Mesendoderm (in vitro differentiated cells): ENCODE results near the gene EIF1AD.

ENCODE experiments used
- DNase-seq: peaks from one replicate; pipeline ENCODE4 v3.0.0; 2013
- H2AK5ac ChIP-seq: 2 replicates; pipeline ENCODE4 v1.6.1; 2013; ENCODE audit warnings: low read length, inconsistent platforms
- H2BK120ac ChIP-seq: 2 replicates; pipeline ENCODE4 v1.6.1; 2013; ENCODE audit warnings: low read depth, mild to moderate bottlenecking, low read length, moderate library complexity, mixed read lengths
- H2BK15ac ChIP-seq: replicated peaks from 2 replicates; pipeline ENCODE4 v1.6.1; 2013; ENCODE audit warnings: low read depth, mild to moderate bottlenecking, moderate library complexity
- H2BK5ac ChIP-seq: 2 replicates; pipeline ENCODE4 v1.6.1; 2013; ENCODE audit warnings: low read length, inconsistent platforms
- H3K18ac ChIP-seq: 2 replicates; pipeline ENCODE4 v1.6.1; 2013; ENCODE audit warnings: mild to moderate bottlenecking, low read length, mixed read lengths
- H3K23ac ChIP-seq: one replicate; pipeline ENCODE4 v1.6.1; 2013; ENCODE audit warnings: low read length
- H3K27ac ChIP-seq: 2 replicates; pipeline ENCODE4 v1.5.1; 2013; ENCODE audit warnings: low read depth, mild to moderate bottlenecking, inconsistent platforms, low read length, moderate library complexity
- H3K27me3 ChIP-seq: 2 replicates; pipeline ENCODE4 v1.6.1; 2013; ENCODE audit warnings: low read length, control low read depth, mild to moderate bottlenecking, inconsistent platforms; ENCODE audit not compliant: insufficient read depth, poor library complexity
- H3K36me3 ChIP-seq: 2 replicates; pipeline ENCODE4 v1.6.1; 2013; ENCODE audit warnings: low read length, inconsistent platforms; ENCODE audit not compliant: control insufficient read depth, insufficient read depth
- H3K4ac ChIP-seq: one replicate; pipeline ENCODE4 v1.6.1; 2013; ENCODE audit warnings: low read depth, mild to moderate bottlenecking, low read length, moderate library complexity
- H3K4me1 ChIP-seq: 2 replicates; pipeline ENCODE4 v1.6.1; 2013; ENCODE audit warnings: low read depth, low read length, inconsistent platforms; ENCODE audit not compliant: control insufficient read depth
- H3K4me2 ChIP-seq: 2 replicates; pipeline ENCODE4 v1.6.1; 2013; ENCODE audit warnings: low read length
- H3K4me3 ChIP-seq: 2 replicates; pipeline ENCODE4 v1.5.1; 2013; ENCODE audit warnings: mild to moderate bottlenecking, low read length
- H3K56ac ChIP-seq: one replicate; pipeline ENCODE4 v1.6.1; 2013; ENCODE audit warnings: low read length
- H3K79me1 ChIP-seq: 2 replicates; pipeline ENCODE4 v1.6.1; 2013; ENCODE audit warnings: low read length, inconsistent platforms
- H3K79me2 ChIP-seq: 2 replicates; pipeline ENCODE4 v1.6.1; 2013; ENCODE audit warnings: mild to moderate bottlenecking, low read length; ENCODE audit not compliant: control insufficient read depth, insufficient read depth
- H3K9ac ChIP-seq: 2 replicates; pipeline ENCODE4 v1.6.1; 2013; ENCODE audit warnings: low read length, inconsistent platforms
- H4K5ac ChIP-seq: one replicate; pipeline ENCODE4 v1.6.1; 2013; ENCODE audit warnings: low read length
- H4K8ac ChIP-seq: one replicate; pipeline ENCODE4 v1.6.1; 2013; ENCODE audit warnings: low read depth, mild to moderate bottlenecking, control low read depth, low read length, moderate library complexity
- WGBS: extraction: QIAGEN DNeasy Blood & Tissue Kit; methylation state at CpG from one replicate; pipeline ENCODE4 v1.1.7; 2013; ENCODE audit warnings: low lambda C conversion rate, missing lambda C conversion rate; ENCODE audit not compliant: insufficient coverage; ENCODE audit errors: extremely low coverage; 5-methylcytosine and 5-hydroxymethylcytosine counted together

Gene EIF1AD

DNA sequence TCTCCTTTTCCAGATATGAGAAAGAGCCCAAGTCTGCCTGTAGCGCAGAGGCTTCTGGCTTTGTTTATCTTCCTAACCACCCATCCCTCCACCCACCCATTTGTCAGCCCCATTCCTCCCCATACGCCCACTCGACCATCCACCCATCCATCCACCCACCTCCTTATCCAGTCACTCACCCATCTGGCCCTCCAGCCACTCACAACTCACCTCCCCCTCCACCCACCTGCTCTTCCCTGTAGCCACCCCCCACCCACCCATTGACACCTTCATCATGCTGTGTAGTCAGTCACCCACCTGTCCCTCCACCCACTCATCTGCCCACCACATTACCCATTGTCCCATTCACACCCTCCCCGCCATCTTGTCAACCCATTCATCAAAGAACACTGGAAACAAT lies 15.4 kb upstream of the EIF1AD start:
- no peak overlapping the region for H2BK15ac ChIP-seq
- H2AK5ac ChIP-seq = no peak overlapping the region
- H3K4me1 ChIP-seq = no peaks in the 10 kb centered on the region
- no CpG with 5 or more reads among the region's 4 CpGs for WGBS
- H3K4me2 ChIP-seq = no peak overlapping the region
- no peak overlapping the region for H3K27ac ChIP-seq
- H3K9ac ChIP-seq = no peak overlapping the region
- no peak for DNase-seq
- no peak overlapping the region for H3K18ac ChIP-seq
- H3K36me3 ChIP-seq = no peaks in the 10 kb centered on the region
- H4K5ac ChIP-seq = no peak overlapping the region
- H3K4me3 ChIP-seq = no peak overlapping the region
- no peak overlapping the region for H4K8ac ChIP-seq
- H3K23ac ChIP-seq = no peak overlapping the region
- no peaks in the 10 kb centered on the region for H3K79me2 ChIP-seq
- H2BK120ac ChIP-seq = no peak overlapping the region
- H3K27me3 ChIP-seq = no peaks in the 10 kb centered on the region
- H3K56ac ChIP-seq = no peak overlapping the region
- no peak overlapping the region for H3K4ac ChIP-seq
- no peaks in the 10 kb centered on the region for H3K79me1 ChIP-seq
- no peak overlapping the region for H2BK5ac ChIP-seq

DNA sequence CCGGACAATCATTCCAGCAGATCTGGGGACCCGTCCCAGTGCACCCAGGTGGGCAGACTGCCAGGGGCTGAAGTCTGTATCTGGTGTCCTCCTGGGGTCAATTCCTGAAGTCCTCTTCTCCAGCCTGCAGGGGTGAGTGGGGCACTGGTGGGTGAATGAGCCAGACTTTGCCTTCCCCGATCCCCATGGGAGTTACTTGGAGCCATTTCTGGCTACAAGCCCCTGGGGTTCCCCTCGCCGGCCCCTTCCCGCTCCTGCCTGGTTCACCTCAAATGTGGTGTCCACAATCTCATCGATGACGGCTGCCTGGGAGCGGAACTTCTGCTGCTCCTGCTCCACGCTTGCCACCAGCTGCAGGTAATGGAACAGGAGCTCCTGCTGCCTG lies 14.8 kb upstream of the EIF1AD start:
- no peaks in the 10 kb centered on the region for H3K27me3 ChIP-seq
- H3K27ac ChIP-seq = no peak overlapping the region
- no CpG with 5 or more reads among the region's 10 CpGs for WGBS
- H2BK5ac ChIP-seq = no peak overlapping the region
- H3K9ac ChIP-seq = no peak overlapping the region
- no peak for DNase-seq
- H4K8ac ChIP-seq = no peak overlapping the region
- no peak overlapping the region for H3K4me2 ChIP-seq
- no peak overlapping the region for H3K4me3 ChIP-seq
- H3K23ac ChIP-seq = no peak overlapping the region
- no peak overlapping the region for H3K4ac ChIP-seq
- H3K4me1 ChIP-seq = no peaks in the 10 kb centered on the region
- no peak overlapping the region for H4K5ac ChIP-seq
- H3K36me3 ChIP-seq = no peaks in the 10 kb centered on the region
- no peak overlapping the region for H2BK15ac ChIP-seq
- no peak overlapping the region for H3K56ac ChIP-seq
- H2AK5ac ChIP-seq = no peak overlapping the region
- no peak overlapping the region for H3K18ac ChIP-seq
- no peaks in the 10 kb centered on the region for H3K79me1 ChIP-seq
- no peaks in the 10 kb centered on the region for H3K79me2 ChIP-seq
- H2BK120ac ChIP-seq = no peak overlapping the region

DNA sequence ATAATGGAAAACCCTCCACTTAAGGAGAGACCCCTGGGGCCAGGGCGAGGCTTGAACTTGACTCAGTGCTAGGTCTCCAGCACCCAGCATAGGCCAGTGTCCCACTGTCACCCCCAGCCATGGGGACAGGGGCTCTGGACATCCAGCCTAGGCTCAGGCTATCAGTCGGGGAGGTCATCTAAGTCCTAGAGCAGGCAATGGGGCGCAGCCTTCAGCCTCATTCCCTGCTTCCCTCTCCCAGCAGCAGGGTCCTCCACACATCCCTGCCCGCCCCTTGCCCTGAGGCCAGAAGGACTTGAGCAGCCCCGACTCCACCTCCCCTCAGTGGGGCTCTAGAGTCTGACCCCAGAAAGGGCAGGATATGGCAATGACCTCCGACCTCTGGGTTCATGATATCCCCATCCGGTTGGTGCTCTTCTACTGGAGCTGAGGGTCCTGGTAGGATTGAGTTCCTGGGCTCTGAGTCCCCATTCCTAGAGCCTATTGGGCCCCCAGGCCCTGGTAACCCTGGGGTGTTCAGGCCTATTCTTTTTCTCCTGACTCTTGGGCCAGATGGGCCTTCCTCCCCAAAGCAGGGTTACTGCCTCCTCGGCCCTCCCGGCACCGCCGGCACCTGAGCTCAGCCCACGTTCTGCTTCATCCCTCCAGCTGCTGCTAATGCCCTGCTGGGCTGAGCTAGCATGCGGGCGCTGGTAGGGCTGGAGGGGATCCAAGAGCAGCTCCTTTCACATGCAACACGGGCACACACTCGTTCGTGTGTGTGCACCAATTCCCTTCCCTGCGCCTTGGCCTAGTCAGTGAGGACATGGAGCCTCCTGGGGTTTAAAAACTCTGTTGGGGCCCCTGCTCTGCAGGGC lies 14.2 kb upstream of the EIF1AD start:
- Histone ChIP-seq H3K4me1 (no peaks in the 10 kb centered on the region), H3K4ac (no peak overlapping the region), H2BK5ac (no peak overlapping the region), H3K79me1 (no peaks in the 10 kb centered on the region), H3K23ac (no peak overlapping the region), H2AK5ac (no peak overlapping the region), H3K27ac (no peak overlapping the region), H4K8ac (no peak overlapping the region), H3K36me3 (no peaks in the 10 kb centered on the region), H2BK15ac (no peak overlapping the region), H3K79me2 (no peaks in the 10 kb centered on the region), H3K18ac (no peak overlapping the region), H2BK120ac (no peak overlapping the region), H4K5ac (no peak overlapping the region), H3K4me2 (no peak overlapping the region), H3K56ac (no peak overlapping the region), H3K4me3 (no peak overlapping the region), H3K27me3 (no peaks in the 10 kb centered on the region), H3K9ac (no peak overlapping the region)
- no peak for DNase-seq
- no CpG with 5 or more reads among the region's 18 CpGs for WGBS

DNA sequence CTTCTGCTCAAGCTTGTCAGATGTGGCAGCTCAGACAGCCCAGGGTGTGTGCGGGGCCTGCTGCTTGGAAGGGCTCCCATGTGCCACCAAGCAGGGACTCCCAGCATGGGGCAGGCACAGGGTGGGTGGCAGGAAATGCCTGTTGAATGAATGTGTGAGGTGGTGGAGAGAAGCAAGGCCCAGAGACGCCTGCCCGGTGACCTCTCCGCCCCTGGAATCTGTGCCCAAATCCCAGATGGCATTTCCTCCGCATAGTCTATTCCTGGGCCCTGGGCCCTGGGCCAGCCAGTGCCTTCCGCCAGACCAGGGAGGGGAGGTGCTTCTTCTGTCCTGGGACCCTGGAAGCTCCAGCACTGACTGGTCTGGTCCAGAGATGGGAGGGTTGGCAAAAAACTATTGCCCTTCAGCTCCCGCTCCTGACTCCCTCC lies 13.5 kb upstream of the EIF1AD start:
- no peak overlapping the region for H4K5ac ChIP-seq
- no peak overlapping the region for H3K56ac ChIP-seq
- no peak overlapping the region for H3K4ac ChIP-seq
- H2BK5ac ChIP-seq = no peak overlapping the region
- H2AK5ac ChIP-seq = no peak overlapping the region
- no peaks in the 10 kb centered on the region for H3K36me3 ChIP-seq
- no peak overlapping the region for H3K9ac ChIP-seq
- no peaks in the 10 kb centered on the region for H3K79me2 ChIP-seq
- H3K4me1 ChIP-seq = peaks cover 2% of the 10 kb centered on the region
- H4K8ac ChIP-seq = no peak overlapping the region
- H3K4me3 ChIP-seq = no peak overlapping the region
- WGBS = no CpG with 5 or more reads among the region's 7 CpGs
- no peak overlapping the region for H3K4me2 ChIP-seq
- no peaks in the 10 kb centered on the region for H3K79me1 ChIP-seq
- H3K27me3 ChIP-seq = no peaks in the 10 kb centered on the region
- no peak overlapping the region for H3K18ac ChIP-seq
- H2BK120ac ChIP-seq = no peak overlapping the region
- DNase-seq = no peak
- no peak overlapping the region for H3K23ac ChIP-seq
- no peak overlapping the region for H3K27ac ChIP-seq
- H2BK15ac ChIP-seq = no peak overlapping the region

DNA sequence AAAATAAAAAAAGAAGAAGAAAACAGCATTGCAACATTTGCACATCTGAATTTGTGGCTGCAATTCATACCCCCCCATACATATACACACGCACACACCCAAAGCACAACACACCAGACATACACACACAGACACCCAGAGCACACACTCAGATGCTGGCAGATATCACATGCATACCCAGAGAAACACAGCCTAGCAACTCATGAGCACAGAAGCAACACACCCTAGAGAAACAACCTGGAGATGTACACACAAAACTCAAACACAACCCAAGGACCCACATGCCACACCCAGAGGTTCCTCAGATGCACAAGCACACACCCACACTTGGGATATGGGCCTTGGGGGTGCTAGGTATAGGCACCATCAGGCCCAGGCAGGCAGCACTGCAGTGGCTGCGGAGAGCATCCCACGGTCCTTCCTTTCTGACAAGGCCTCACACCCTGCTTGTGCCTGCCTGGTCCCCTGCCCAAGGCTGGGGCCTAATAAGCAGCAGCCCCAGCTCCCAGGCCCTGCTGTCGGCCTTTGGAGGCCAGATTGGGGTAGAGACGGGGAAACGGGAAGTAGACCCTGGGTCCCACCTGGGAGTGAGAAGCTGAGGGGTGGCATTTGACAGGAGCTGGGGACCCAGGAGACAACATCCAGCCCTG lies 13.0 kb upstream of the EIF1AD start:
- no CpG with 5 or more reads among the region's 6 CpGs for WGBS
- H3K56ac ChIP-seq = no peak overlapping the region

More for the DNA sequence above, 13.0 kb upstream of the EIF1AD start:
- Histone ChIP-seq H3K79me2 (no peaks in the 10 kb centered on the region), H3K18ac (no peak overlapping the region), H3K4me1 (peaks cover 3% of the 10 kb centered on the region), H3K23ac (no peak overlapping the region), H2AK5ac (no peak overlapping the region), H3K36me3 (no peaks in the 10 kb centered on the region), H4K5ac (no peak overlapping the region), H2BK5ac (no peak overlapping the region), H3K4me2 (no peak overlapping the region), H3K9ac (no peak overlapping the region), H3K4me3 (no peak overlapping the region), H4K8ac (no peak overlapping the region), H3K27me3 (no peaks in the 10 kb centered on the region), H3K27ac (no peak overlapping the region), H2BK15ac (no peak overlapping the region), H3K79me1 (no peaks in the 10 kb centered on the region), H2BK120ac (no peak overlapping the region), H3K4ac (no peak overlapping the region)
- no peak for DNase-seq
